ENCODE results near the gene CNTFR.
A peak's percentile ranks its signal among the peaks of the same experiment; 100 is the strongest.

The CNTFR gene

DNA sequence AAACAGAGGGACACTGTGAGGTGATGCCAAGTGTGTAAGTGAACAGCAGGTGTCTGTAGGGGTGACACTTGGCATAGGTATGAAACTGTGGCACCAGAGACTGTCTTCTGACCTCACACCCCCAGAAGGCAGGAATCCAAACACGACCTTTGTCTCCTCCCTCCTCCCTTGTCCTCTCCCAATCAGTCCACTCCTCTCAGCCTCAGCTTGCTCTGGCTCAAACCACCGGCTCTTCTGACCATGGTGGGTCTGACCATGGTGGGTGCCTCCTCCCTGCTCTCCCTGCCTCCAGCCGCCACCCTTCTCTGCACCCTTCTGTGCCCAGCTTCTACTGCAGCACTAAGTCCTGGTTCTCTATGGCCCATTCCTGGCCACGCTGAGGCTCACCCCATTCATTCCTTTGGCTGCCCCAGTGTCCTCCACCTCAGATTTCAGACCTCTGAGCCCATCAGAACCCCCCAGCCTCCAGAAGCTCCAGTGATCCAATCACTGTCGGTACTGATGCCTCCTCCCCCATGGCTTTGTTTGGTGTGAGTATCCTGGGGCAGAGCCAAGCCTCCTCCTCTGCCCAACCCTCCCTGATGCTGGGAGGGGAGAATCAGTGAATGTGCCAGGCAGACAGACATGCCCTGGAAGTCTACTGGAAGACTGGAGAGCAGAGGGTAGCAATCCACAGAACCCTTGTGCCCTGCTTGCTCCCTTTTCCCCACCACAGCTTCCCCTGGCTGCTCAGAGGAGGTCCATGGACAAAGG is 41.1 kb upstream of the CNTFR start:
- Histone ChIP-seq H3K4me1 (ENCODE audit: control insufficient read depth, insufficient read depth, low read length) (peaks cover 20% of the 10 kb centered on the region), H3K9ac (ENCODE audit: low read length in 2 of 2) (no peak overlapping the region), H3K36me3 (ENCODE audit: control insufficient read depth in 2 of 2, insufficient read depth in 2 of 2, low read length in 2 of 2) (peaks cover 0 to 2% of the 10 kb centered on the region in 2 donors), H3K9me3 (ENCODE audit: control insufficient read depth in 2 of 2, low read length in 2 of 2) (no peaks in the 10 kb centered on the region), H3K27me3 (ENCODE audit: control insufficient read depth in 1 of 2, insufficient read depth in 2 of 2, low read length in 2 of 2) (peaks cover 35 to 38% of the 10 kb centered on the region in 2 donors), H3K4me3 (ENCODE audit: low read length in 2 of 2) (no peak overlapping the region), H3K27ac (ENCODE audit: low read length) (no peak overlapping the region)

DNA sequence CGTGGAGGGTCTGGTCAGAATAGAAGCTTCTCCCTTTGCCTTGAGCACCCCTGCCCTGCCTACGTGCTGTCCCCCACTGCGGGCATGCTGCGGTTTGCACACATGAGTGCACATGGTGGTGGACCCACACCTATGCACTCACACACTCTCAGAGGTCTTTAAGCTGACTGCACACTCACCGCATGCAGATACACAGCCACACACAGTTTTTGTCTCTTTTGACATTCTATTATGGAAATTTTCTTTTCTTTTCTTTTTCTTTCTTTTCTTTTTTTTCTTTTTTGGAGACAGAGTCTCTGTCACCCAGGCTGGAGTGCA is 39.9 kb upstream of the CNTFR start:
- no peaks in the 10 kb centered on the region for H3K9me3 ChIP-seq (ENCODE audit: control insufficient read depth in 2 of 2, low read length in 2 of 2)
- H3K4me1 ChIP-seq (ENCODE audit: control insufficient read depth, insufficient read depth, low read length) = peaks cover 18% of the 10 kb centered on the region
- no peaks in the 10 kb centered on the region for H3K36me3 ChIP-seq (ENCODE audit: control insufficient read depth in 2 of 2, insufficient read depth in 2 of 2, low read length in 2 of 2)
- H3K9ac ChIP-seq (ENCODE audit: low read length in 2 of 2) = no peak overlapping the region
- H3K27ac ChIP-seq (ENCODE audit: low read length) = no peak overlapping the region
- peaks cover 44 to 49% of the 10 kb centered on the region in 2 donors for H3K27me3 ChIP-seq (ENCODE audit: control insufficient read depth in 1 of 2, insufficient read depth in 2 of 2, low read length in 2 of 2)
- peak overlapping the region; percentile 47 to 70 for H3K4me3 ChIP-seq (ENCODE audit: low read length in 2 of 2)

DNA sequence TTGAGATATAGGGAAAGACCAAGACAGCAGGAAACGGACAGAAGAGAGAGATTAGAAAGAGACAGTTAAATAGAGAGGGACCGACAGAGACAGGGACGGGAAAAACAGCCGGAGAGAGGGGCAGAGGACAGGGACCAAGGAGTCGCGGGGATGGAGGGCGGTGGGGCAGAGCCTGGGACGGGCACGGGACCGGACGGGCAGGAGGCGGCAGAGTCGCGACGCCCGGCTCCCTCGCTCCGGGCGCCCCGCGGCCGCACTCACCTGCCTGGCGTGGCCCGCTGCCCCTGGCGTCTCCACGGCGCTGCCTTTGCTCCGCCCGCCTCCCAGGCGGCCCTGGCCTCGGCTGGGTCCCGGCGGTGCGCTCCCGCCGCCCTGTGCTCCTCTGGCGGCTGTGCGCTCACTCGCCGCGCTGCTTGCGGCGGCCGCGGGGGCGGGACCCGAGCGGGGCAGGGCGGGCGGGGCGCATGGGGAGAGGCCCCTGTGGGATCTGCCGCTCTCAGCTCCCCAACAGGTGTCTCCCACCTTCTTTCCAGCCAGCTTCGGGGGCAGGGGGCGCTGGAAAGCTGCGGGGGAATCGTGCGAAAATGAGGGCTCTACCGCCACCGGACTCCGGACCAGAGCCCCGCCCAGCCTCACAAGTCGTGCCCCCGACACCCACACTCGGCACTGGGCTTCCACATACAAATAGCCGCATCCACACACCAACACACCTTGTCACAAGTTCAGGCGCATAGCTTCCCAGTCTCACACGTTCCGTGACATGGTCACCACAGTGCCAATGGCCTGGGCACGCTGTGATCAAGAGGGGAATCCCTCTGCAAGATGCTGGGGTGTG is 39.3 kb upstream of the CNTFR start, which contains the start of gene ARID3C:
Gene ARID3C, minus strand, starts transcription at position 411 of the 835 bp plus-strand sequence. CDS start 1,052 bp downstream, outside the sequence.
- H3K27ac ChIP-seq (ENCODE audit: low read length) = no peak within 1 kb of the TSS
- peaks cover 15% of the 10 kb centered on the region for H3K4me1 ChIP-seq (ENCODE audit: control insufficient read depth, insufficient read depth, low read length)
- no peaks in the 10 kb centered on the region for H3K9me3 ChIP-seq (ENCODE audit: control insufficient read depth in 2 of 2, low read length in 2 of 2)
- peak within 1 kb of the TSS; percentile 13 to 29 for H3K9ac ChIP-seq (ENCODE audit: low read length in 2 of 2)
- H3K4me3 ChIP-seq (ENCODE audit: low read length in 2 of 2) = peak within 1 kb of the TSS; percentile 47 to 70
- no peaks in the 10 kb centered on the region for H3K36me3 ChIP-seq (ENCODE audit: control insufficient read depth in 2 of 2, insufficient read depth in 2 of 2, low read length in 2 of 2)
- H3K27me3 ChIP-seq (ENCODE audit: control insufficient read depth in 1 of 2, insufficient read depth in 2 of 2, low read length in 2 of 2) = peaks cover 48 to 55% of the 10 kb centered on the region in 2 donors

DNA sequence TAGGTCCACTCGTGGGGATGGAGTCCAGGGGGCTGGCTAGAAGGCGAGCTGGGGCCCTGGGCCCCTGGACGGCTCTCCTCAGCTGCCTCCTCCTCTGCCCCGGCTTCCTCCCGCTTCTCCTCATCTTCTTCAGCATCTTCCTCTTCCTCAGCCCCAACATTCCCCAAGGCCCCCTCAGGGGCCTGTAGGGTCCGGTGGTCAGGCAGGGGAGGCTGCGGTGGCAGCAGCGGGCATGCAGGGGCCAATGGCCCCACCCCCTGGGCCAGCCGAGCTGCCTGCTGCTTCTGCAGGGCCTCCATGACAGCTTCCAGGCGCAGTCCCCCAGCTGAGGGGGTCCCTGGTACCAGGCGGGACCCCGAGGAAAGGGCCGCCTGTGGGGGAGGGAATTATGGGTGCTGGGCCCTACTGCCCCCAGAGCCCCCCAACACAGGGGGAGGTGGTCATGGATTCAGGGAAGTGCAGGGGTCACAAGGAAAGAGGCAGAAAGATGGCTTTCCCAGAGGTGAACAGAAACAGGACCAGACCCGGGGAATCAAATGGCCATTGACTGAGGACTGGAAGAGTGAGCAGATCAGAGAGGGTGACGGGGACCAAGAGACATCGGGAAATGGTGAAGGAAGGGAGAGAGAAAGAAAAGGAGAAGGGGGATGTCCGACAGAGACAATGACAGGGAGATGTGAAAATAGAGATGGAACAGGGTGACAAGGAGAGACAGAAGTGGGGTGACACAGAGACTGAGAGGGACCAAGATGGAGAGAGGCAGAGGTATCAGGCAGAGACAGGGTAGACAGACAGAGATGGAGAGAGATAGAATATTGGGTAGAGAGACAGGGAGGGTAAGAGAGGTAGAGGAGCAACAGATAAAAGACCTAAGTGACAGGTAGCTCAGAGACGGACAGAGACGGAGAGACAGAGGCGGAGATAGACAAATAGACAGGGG is 38.5 kb upstream of the CNTFR start:
- H3K9me3 ChIP-seq (ENCODE audit: control insufficient read depth in 2 of 2, low read length in 2 of 2) = no peaks in the 10 kb centered on the region
- H3K36me3 ChIP-seq (ENCODE audit: control insufficient read depth in 2 of 2, insufficient read depth in 2 of 2, low read length in 2 of 2) = no peaks in the 10 kb centered on the region
- H3K27ac ChIP-seq (ENCODE audit: low read length) = no peak overlapping the region
- H3K4me3 ChIP-seq (ENCODE audit: low read length in 2 of 2) = peak overlapping the region; percentile 47 to 70
- H3K27me3 ChIP-seq (ENCODE audit: control insufficient read depth in 1 of 2, insufficient read depth in 2 of 2, low read length in 2 of 2) = peaks cover 55 to 63% of the 10 kb centered on the region in 2 donors
- peak overlapping the region; percentile 13 to 29 for H3K9ac ChIP-seq (ENCODE audit: low read length in 2 of 2)
- H3K4me1 ChIP-seq (ENCODE audit: control insufficient read depth, insufficient read depth, low read length) = peaks cover 18% of the 10 kb centered on the region

DNA sequence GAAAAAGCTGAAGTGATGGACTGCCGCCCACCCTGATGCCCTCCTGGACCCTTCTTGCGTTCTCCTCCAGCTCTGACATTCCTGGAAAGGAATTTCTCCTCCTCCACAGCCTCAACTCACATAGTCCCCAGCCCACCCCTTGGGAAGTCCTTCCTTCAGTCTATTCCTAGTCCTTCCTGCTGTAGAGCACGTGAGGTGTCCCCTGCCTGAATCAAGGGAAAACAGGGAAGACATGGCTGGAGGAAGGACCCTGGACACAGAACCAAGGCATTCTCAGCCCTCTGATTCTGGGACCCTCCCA is 35.6 kb upstream of the CNTFR start:
- H3K36me3 ChIP-seq (ENCODE audit: control insufficient read depth in 2 of 2, insufficient read depth in 2 of 2, low read length in 2 of 2) = no peaks in the 10 kb centered on the region
- H3K9me3 ChIP-seq (ENCODE audit: control insufficient read depth in 2 of 2, low read length in 2 of 2) = no peaks in the 10 kb centered on the region
- H3K27me3 ChIP-seq (ENCODE audit: control insufficient read depth in 1 of 2, insufficient read depth in 2 of 2, low read length in 2 of 2) = peaks cover 59 to 71% of the 10 kb centered on the region in 2 donors
- no peak overlapping the region for H3K4me3 ChIP-seq (ENCODE audit: low read length in 2 of 2)
- no peak overlapping the region for H3K27ac ChIP-seq (ENCODE audit: low read length)
- no peak overlapping the region for H3K9ac ChIP-seq (ENCODE audit: low read length in 2 of 2)
- peaks cover 26% of the 10 kb centered on the region for H3K4me1 ChIP-seq (ENCODE audit: control insufficient read depth, insufficient read depth, low read length)

DNA sequence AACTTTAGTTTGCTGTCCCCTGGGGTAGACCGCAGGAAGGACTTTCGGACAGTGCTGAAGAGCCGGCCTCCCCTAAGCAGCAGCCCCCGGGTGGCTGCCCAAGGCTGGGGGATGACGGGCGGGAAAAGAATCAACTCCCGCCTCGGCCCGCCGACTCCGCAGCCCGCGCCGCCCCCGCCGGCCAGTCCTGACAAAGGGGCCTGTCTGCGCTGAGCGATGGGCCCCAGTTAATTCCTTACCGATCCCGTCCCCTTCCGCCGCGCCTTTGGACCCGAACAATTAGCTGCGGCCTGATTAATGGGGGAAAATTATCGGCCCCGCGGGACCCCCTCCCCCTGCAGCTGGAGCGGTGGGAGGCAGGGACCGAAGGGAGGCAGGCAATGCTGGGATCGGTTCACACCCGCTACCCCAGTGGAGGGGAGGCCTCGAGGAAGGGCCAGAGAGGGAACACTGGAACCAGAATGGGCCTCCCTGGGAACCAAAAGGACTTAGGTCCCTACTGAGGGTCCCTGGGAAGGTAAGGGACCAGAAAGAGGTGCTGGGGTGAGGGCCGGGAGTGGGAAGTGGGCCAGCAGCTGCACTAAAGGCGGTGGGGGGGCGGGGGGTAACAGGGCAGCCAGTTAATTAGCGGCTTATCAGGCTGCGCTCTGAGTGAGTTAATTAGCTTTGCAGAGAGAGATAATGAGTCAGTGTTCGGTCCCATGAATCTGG is 35.1 kb upstream of the CNTFR start:
- H3K27me3 ChIP-seq (ENCODE audit: control insufficient read depth in 1 of 2, insufficient read depth in 2 of 2, low read length in 2 of 2) = peaks cover 59 to 71% of the 10 kb centered on the region in 2 donors
- H3K9ac ChIP-seq (ENCODE audit: low read length in 2 of 2) = no peak overlapping the region
- H3K9me3 ChIP-seq (ENCODE audit: control insufficient read depth in 2 of 2, low read length in 2 of 2) = no peaks in the 10 kb centered on the region
- H3K4me3 ChIP-seq (ENCODE audit: low read length in 2 of 2) = no peak overlapping the region
- H3K36me3 ChIP-seq (ENCODE audit: control insufficient read depth in 2 of 2, insufficient read depth in 2 of 2, low read length in 2 of 2) = no peaks in the 10 kb centered on the region
- H3K4me1 ChIP-seq (ENCODE audit: control insufficient read depth, insufficient read depth, low read length) = peaks cover 31% of the 10 kb centered on the region
- no peak overlapping the region for H3K27ac ChIP-seq (ENCODE audit: low read length)

DNA sequence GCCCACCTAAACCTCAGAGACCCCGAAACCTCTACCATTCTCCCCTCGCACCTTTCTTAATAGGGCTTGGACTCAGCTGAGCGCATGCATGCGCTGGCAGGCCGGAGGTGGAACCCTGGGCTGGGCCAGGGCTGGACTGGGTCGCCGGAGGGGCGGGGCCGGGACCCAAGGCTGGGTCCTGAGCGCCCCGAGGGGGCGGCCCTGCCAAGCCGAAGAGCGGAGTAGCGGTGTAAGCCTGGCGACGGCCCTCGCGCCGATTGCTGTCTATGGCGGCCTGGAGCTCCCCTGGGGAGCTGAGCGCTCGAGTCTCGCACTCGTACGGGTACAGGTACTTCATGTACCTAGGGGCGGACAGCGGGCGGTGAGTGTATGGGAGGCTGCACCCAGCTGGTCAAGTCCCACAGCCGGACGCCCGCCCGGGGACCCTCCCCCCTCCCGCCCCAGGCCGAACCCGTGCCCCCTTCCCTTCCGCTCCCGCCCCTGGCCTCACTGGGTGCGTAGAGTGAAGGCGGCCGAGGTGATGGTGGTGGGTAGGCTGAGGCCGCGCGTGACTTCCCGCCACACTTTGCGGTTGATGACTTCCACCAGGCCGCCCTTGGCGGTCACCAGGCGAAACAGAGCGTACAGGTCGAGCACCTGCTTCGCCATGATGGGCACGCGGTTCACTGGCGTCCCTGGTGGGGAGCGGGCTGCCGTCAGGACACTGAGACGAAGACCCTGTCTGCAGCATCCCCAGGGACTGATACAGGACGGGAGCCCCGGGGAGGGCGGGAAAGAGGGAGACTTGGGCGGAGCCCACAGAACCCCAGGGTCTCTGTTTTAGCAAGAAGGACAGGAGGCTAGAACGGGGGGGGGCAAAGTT is 34.1 kb upstream of the CNTFR start:
- peaks cover 54 to 62% of the 10 kb centered on the region in 2 donors for H3K27me3 ChIP-seq (ENCODE audit: control insufficient read depth in 1 of 2, insufficient read depth in 2 of 2, low read length in 2 of 2)
- H3K36me3 ChIP-seq (ENCODE audit: control insufficient read depth in 2 of 2, insufficient read depth in 2 of 2, low read length in 2 of 2) = no peaks in the 10 kb centered on the region
- peaks cover 27% of the 10 kb centered on the region for H3K4me1 ChIP-seq (ENCODE audit: control insufficient read depth, insufficient read depth, low read length)
- H3K9me3 ChIP-seq (ENCODE audit: control insufficient read depth in 2 of 2, low read length in 2 of 2) = no peaks in the 10 kb centered on the region
- no peak overlapping the region for H3K4me3 ChIP-seq (ENCODE audit: low read length in 2 of 2)
- H3K9ac ChIP-seq (ENCODE audit: low read length in 2 of 2) = no peak overlapping the region
- H3K27ac ChIP-seq (ENCODE audit: low read length) = no peak overlapping the region

DNA sequence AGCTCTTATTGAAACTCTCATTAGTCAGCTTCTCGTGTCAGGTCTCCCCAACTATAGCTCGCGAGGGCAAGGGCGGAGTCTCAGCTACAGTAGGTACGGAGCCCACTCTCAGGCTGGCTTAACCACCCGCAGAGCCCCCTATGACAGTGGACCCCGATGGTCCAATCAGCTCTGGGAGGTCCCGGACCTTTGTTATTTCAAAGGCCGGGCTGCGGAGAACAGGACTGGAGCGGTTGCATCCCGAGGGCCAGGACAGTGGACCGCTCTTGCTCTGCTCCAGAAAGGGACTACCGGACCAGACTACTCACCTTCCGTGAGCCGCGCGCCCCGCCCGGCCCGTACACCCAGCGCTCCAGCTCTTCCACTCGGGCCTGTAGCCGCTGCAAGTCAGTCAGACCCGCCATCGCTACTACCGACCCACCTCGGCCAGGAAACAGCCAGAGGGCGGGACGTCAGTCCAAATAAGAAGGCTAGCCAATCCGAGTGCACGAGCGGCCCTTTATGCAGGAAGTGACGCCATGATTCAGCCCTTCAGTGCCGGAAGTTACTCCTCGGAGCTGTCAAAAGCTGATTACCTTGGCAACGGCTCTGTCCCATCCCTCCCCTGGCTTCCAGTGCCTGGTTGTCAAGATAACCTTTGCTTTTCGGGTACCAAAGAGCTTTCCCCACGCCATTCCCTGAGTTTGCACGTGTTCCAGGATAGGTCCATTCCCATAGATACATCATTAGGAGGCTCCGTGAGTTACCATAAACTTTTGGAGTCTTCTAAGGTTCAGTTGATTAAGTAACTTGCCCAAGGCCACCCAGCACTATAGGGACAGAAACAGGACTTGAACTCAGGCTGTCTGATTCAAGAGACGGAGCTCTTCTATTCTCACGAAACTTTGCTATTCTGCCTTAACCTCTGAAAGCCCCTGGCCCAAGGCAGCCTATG is 30.8 kb upstream of the CNTFR start, which contains the start of gene DCTN3:
Gene DCTN3, minus strand, starts transcription at position 435 of the 934 bp plus-strand sequence. Its CDS starts 31 bp downstream, at position 404.
- Histone ChIP-seq H3K9me3 (ENCODE audit: control insufficient read depth in 2 of 2, low read length in 2 of 2) (no peaks in the 10 kb centered on the region), H3K9ac (ENCODE audit: low read length in 2 of 2) (peak within 1 kb of the TSS; percentile 59 to 86), H3K27me3 (ENCODE audit: control insufficient read depth in 1 of 2, insufficient read depth in 2 of 2, low read length in 2 of 2) (peaks cover 22 to 30% of the 10 kb centered on the region in 2 donors), H3K4me3 (ENCODE audit: low read length in 2 of 2) (peak within 1 kb of the TSS; percentile 63 to 96), H3K4me1 (ENCODE audit: control insufficient read depth, insufficient read depth, low read length) (peaks cover 22% of the 10 kb centered on the region), H3K36me3 (ENCODE audit: control insufficient read depth in 2 of 2, insufficient read depth in 2 of 2, low read length in 2 of 2) (peaks cover 19 to 26% of the 10 kb centered on the region in 2 donors), H3K27ac (ENCODE audit: low read length) (no peak within 1 kb of the TSS)

DNA sequence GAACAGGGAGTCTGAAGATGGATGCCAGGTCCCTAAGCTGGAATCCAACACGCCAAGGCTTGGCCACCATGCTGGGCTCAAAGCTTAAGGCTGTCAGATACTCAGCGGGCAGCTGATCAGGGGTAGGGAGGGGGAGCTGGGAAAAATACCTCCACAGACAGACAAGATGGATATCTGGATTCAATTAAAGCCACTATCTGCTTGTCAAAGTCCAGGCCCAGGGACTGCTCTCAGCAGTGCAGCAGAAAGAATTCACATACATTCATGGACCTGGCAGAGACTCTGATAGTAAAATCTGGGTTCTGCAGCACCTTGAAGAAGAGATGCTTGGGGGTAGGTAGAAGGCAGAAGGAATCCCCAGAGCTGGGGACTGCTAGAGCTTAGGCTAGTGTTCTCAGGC is 25.6 kb upstream of the CNTFR start:
- H3K27ac ChIP-seq (ENCODE audit: low read length) = no peak overlapping the region
- no peaks in the 10 kb centered on the region for H3K9me3 ChIP-seq (ENCODE audit: control insufficient read depth in 2 of 2, low read length in 2 of 2)
- peaks cover 23 to 41% of the 10 kb centered on the region in 2 donors for H3K36me3 ChIP-seq (ENCODE audit: control insufficient read depth in 2 of 2, insufficient read depth in 2 of 2, low read length in 2 of 2)
- no peak overlapping the region for H3K4me3 ChIP-seq (ENCODE audit: low read length in 2 of 2)
- H3K27me3 ChIP-seq (ENCODE audit: control insufficient read depth in 1 of 2, insufficient read depth in 2 of 2, low read length in 2 of 2) = no peaks in the 10 kb centered on the region
- peaks cover 34% of the 10 kb centered on the region for H3K4me1 ChIP-seq (ENCODE audit: control insufficient read depth, insufficient read depth, low read length)
- H3K9ac ChIP-seq (ENCODE audit: low read length in 2 of 2) = no peak overlapping the region
